Measurements from ENCODE around the gene SLMAP. TPM values are rescaled to one million over a fixed set of nuclear protein-coding genes. Genes with fewer than 3 reads are reported as not detected.

SLMAP gene
- total RNA-seq, 1 donor from 2014 or later = 71.4 TPM

- H3K27ac Mint-ChIP-seq (ENCODE audit: unreplicated experiment) = peak overlapping the region; percentile 59
- H3K4me1 Mint-ChIP-seq (ENCODE audit: low read depth, unreplicated experiment) = peaks cover 9% of the 10 kb centered on the region
- no peaks in the 10 kb centered on the region for H3K9me3 Mint-ChIP-seq (ENCODE audit: unreplicated experiment)
- DNase-seq (ENCODE audit: low read depth) = peak; percentile 50
- H3K27me3 Mint-ChIP-seq (ENCODE audit: low read depth, unreplicated experiment) = no peaks in the 10 kb centered on the region
- H3K4me3 Mint-ChIP-seq (ENCODE audit: unreplicated experiment) = no peak overlapping the region
- Histone ChIP-seq H4K20me1 (ENCODE audit: insufficient read depth, low read length) (no peaks in the 10 kb centered on the region), H2AFZ (ENCODE audit: low read depth, low read length) (peak overlapping the region; percentile 80), H3K4me1 (ENCODE audit: insufficient read depth, low read length) (peaks cover 28% of the 10 kb centered on the region), H3K79me2 (ENCODE audit: insufficient read depth, low read length) (no peaks in the 10 kb centered on the region), H3K4me2 (ENCODE audit: low read length) (peak overlapping the region; percentile 44), H3K27ac (ENCODE audit: low read depth, low read length) (peak overlapping the region; percentile 62), H3K9me3 (ENCODE audit: insufficient read depth, low read depth, low read length) (no peaks in the 10 kb centered on the region), H3K9ac (ENCODE audit: low read length) (no peak overlapping the region), H3K36me3 (ENCODE audit: insufficient read depth, low read length) (no peaks in the 10 kb centered on the region), H3K27me3 (ENCODE audit: insufficient read depth, low read length) (no peaks in the 10 kb centered on the region), H3K4me3 (ENCODE audit: insufficient read depth, low read depth, low read length) (no peak overlapping the region)
- no peak for TF ChIP-seq CTCF (IDR thresholded peaks at IDR 0.05; ENCODE audit: insufficient read depth, low read depth, low read length)
- no peak for FAIRE-seq
- no peaks in the 10 kb centered on the region for H3K36me3 Mint-ChIP-seq (ENCODE audit: low read depth, unreplicated experiment)
Measured at GRCh38 chr3:57958642-57959422, 202.7 kb downstream of the SLMAP start.

GRCh38 chr3:57959423-57960173 lies 203.5 kb downstream of the SLMAP start:
- H3K9ac ChIP-seq (ENCODE audit: low read length) = no peak overlapping the region
- peaks cover 28% of the 10 kb centered on the region for H3K4me1 ChIP-seq (ENCODE audit: insufficient read depth, low read length)
- no peaks in the 10 kb centered on the region for H3K79me2 ChIP-seq (ENCODE audit: insufficient read depth, low read length)
- no peaks in the 10 kb centered on the region for H4K20me1 ChIP-seq (ENCODE audit: insufficient read depth, low read length)
- H2AFZ ChIP-seq (ENCODE audit: low read depth, low read length) = peak overlapping the region; percentile 80
- no peaks in the 10 kb centered on the region for H3K36me3 ChIP-seq (ENCODE audit: insufficient read depth, low read length)
- H3K4me2 ChIP-seq (ENCODE audit: low read length) = peak overlapping the region; percentile 44
- Mint-ChIP-seq H3K27ac (ENCODE audit: unreplicated experiment) (peak overlapping the region; percentile 59), H3K9me3 (ENCODE audit: unreplicated experiment) (no peaks in the 10 kb centered on the region), H3K4me1 (ENCODE audit: low read depth, unreplicated experiment) (peaks cover 9% of the 10 kb centered on the region), H3K4me3 (ENCODE audit: unreplicated experiment) (no peak overlapping the region), H3K27me3 (ENCODE audit: low read depth, unreplicated experiment) (no peaks in the 10 kb centered on the region), H3K36me3 (ENCODE audit: low read depth, unreplicated experiment) (no peaks in the 10 kb centered on the region)
- DNase-seq (ENCODE audit: low read depth) (peak; percentile 70), FAIRE-seq (no peak)
- no peaks in the 10 kb centered on the region for H3K27me3 ChIP-seq (ENCODE audit: insufficient read depth, low read length)
- H3K9me3 ChIP-seq (ENCODE audit: insufficient read depth, low read depth, low read length) = no peaks in the 10 kb centered on the region
- peak overlapping the region; percentile 62 for H3K27ac ChIP-seq (ENCODE audit: low read depth, low read length)
- TF ChIP-seq EZH2 (IDR thresholded peaks at IDR 0.05; ENCODE audit: insufficient read depth, low read length) (no peak), CTCF (IDR thresholded peaks at IDR 0.05; ENCODE audit: insufficient read depth, low read depth, low read length) (no peak)
- no peak overlapping the region for H3K4me3 ChIP-seq (ENCODE audit: insufficient read depth, low read depth, low read length)

DNA sequence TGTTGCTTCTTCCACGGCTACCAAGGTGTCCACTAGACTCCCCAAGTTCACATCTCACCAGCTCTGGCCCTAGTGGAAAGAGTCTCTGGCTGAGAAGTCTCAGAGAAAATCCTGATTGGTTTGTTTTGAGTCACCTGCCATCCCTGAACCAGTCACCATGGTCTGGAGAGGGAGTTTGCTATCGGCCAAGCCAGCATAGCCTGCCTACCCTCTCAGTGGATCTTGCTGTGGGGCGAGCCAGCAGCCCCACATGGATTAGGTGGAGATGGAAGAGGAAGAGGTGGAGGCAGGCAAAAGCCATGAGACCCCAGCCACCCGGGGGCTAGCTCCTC lies 204.0 kb downstream of the SLMAP start:
- no peaks in the 10 kb centered on the region for H3K36me3 Mint-ChIP-seq (ENCODE audit: low read depth, unreplicated experiment)
- H3K9me3 ChIP-seq (ENCODE audit: insufficient read depth, low read depth, low read length) = no peaks in the 10 kb centered on the region

More for the DNA sequence above, 204.0 kb downstream of the SLMAP start:
- H3K27me3 Mint-ChIP-seq (ENCODE audit: low read depth, unreplicated experiment) = no peaks in the 10 kb centered on the region
- no peak for DNase-seq (ENCODE audit: low read depth)
- Histone ChIP-seq H3K27ac (ENCODE audit: low read depth, low read length) (no peak overlapping the region), H3K79me2 (ENCODE audit: insufficient read depth, low read length) (no peaks in the 10 kb centered on the region), H3K4me1 (ENCODE audit: insufficient read depth, low read length) (peaks cover 28% of the 10 kb centered on the region), H3K36me3 (ENCODE audit: insufficient read depth, low read length) (no peaks in the 10 kb centered on the region), H3K4me3 (ENCODE audit: insufficient read depth, low read depth, low read length) (no peak overlapping the region), H2AFZ (ENCODE audit: low read depth, low read length) (peak overlapping the region; percentile 80), H3K4me2 (ENCODE audit: low read length) (peak overlapping the region; percentile 44), H3K27me3 (ENCODE audit: insufficient read depth, low read length) (no peaks in the 10 kb centered on the region), H3K9ac (ENCODE audit: low read length) (no peak overlapping the region), H4K20me1 (ENCODE audit: insufficient read depth, low read length) (no peaks in the 10 kb centered on the region)
- TF ChIP-seq EZH2 (IDR thresholded peaks at IDR 0.05; ENCODE audit: insufficient read depth, low read length) = no peak
- TF ChIP-seq CTCF (IDR thresholded peaks at IDR 0.05; ENCODE audit: insufficient read depth, low read depth, low read length) = no peak
- peaks cover 9% of the 10 kb centered on the region for H3K4me1 Mint-ChIP-seq (ENCODE audit: low read depth, unreplicated experiment)
- FAIRE-seq = peak; percentile 49
- H3K9me3 Mint-ChIP-seq (ENCODE audit: unreplicated experiment) = no peaks in the 10 kb centered on the region
- H3K4me3 Mint-ChIP-seq (ENCODE audit: unreplicated experiment) = no peak overlapping the region
- H3K27ac Mint-ChIP-seq (ENCODE audit: unreplicated experiment) = peak overlapping the region; percentile 69
